Left hindlimb (tissue), 1 donor: ENCODE results near the gene RHOT2.
"Not testable (repeated sequence)": the region's sequence is repeated elsewhere in the genome, so short reads cannot be mapped to it uniquely, and the experiment has no call there.

Experiments used
- DNase-seq: peaks from one replicate; pipeline ENCODE4 v3.0.0-alpha.2; 2018

RHOT2 gene

GRCh38 chr16:702341-702740 lies 34.4 kb downstream of the RHOT2 start:
- no peak for DNase-seq

- DNase-seq, result no peak
Observed at GRCh38 chr16:703406-703805, 35.5 kb downstream of the RHOT2 start.

GRCh38 chr16:704047-704446 lies 36.1 kb downstream of the RHOT2 start:
- no peak for DNase-seq

- no peak for DNase-seq
Observed at GRCh38 chr16:704552-705380, 36.8 kb downstream of the RHOT2 start.

- DNase-seq, result no peak
Observed at GRCh38 chr16:705431-706188, 37.7 kb downstream of the RHOT2 start, which contains the start of gene FBXL16. Gene FBXL16 (minus strand): TSS chr16:705801. CDS start chr16:697405, 8,396 bp downstream.

- DNase-seq, result no peak
Observed at GRCh38 chr16:706189-707061, 38.5 kb downstream of the RHOT2 start.

GRCh38 chr16:707062-707538 lies 39.2 kb downstream of the RHOT2 start:
- DNase-seq, result no peak

- no peak for DNase-seq
Observed at GRCh38 chr16:708019-708418, 40.1 kb downstream of the RHOT2 start.

- DNase-seq, result no peak
Observed at GRCh38 chr16:708959-709358, 41.0 kb downstream of the RHOT2 start.

- DNase-seq, result no peak
Observed at GRCh38 chr16:709566-710499, 41.9 kb downstream of the RHOT2 start.

GRCh38 chr16:710500-711075 lies 42.7 kb downstream of the RHOT2 start:
- DNase-seq, result no peak

GRCh38 chr16:711084-711483 lies 43.2 kb downstream of the RHOT2 start:
- no peak for DNase-seq

GRCh38 chr16:711548-712320 lies 43.8 kb downstream of the RHOT2 start:
- peak; percentile 82 for DNase-seq

GRCh38 chr16:712740-713250 lies 44.9 kb downstream of the RHOT2 start:
- not testable (repeated sequence) for DNase-seq

- no peak for DNase-seq
Observed at GRCh38 chr16:714079-714478, 46.1 kb downstream of the RHOT2 start.

- DNase-seq, result peak; percentile 92
Observed at GRCh38 chr16:714558-715476, 46.9 kb downstream of the RHOT2 start, which contains the start of gene METRN. Gene METRN (plus strand): TSS chr16:715118. CDS start chr16:715290, 172 bp downstream.

- DNase-seq, result no peak
Observed at GRCh38 chr16:715477-716199, 47.7 kb downstream of the RHOT2 start.

- no peak for DNase-seq
Observed at GRCh38 chr16:716200-716568, 48.3 kb downstream of the RHOT2 start.
